ENCODE measurements around the gene MYT1.
"Not testable (repeated sequence)": the region's sequence is repeated elsewhere in the genome, so short reads cannot be mapped to it uniquely, and the experiment has no call there.

Gene MYT1

DNA sequence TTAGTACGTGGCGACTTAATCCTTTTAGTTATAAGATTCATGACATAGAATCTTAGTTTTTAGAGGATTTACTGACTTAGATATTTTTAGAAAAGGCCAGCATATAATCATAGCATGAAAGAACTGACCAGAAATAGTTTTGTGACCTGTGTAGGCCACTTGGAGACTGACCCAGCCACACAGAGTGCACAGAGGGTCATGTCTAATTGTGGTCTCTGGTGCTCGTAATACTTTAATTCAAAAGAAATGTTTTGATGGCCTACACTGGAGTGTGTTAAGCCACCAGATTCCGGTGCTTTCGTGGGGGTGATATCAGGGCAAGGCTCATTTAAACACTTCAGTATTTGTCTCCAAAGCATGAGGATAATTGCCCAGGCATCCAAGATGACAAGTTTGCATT is 102.7 kb downstream of the MYT1 start:
- no peak for DNase-seq (ENCODE audit: low read depth in 2 of 2)

DNA sequence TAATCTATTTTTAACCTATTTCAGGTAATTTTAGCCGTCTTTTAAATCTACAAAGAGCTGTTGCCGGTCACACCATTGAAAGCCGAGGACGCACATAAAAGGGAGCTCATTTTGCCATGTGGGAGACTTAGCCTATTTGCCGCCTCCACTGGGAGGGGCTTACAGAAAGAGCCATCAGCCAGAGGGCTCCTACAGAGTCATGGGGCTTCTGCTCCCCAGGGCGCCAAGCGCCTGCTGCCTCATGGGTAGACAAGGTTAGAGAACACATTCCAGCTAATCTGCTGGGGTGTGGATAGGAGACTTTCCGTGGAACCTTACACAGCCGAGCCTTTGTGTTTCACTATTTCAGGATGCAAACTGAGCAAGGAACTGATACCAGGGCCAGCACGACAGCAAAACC is 103.9 kb downstream of the MYT1 start:
- DNase-seq (ENCODE audit: low read depth in 2 of 2): no peak

DNA sequence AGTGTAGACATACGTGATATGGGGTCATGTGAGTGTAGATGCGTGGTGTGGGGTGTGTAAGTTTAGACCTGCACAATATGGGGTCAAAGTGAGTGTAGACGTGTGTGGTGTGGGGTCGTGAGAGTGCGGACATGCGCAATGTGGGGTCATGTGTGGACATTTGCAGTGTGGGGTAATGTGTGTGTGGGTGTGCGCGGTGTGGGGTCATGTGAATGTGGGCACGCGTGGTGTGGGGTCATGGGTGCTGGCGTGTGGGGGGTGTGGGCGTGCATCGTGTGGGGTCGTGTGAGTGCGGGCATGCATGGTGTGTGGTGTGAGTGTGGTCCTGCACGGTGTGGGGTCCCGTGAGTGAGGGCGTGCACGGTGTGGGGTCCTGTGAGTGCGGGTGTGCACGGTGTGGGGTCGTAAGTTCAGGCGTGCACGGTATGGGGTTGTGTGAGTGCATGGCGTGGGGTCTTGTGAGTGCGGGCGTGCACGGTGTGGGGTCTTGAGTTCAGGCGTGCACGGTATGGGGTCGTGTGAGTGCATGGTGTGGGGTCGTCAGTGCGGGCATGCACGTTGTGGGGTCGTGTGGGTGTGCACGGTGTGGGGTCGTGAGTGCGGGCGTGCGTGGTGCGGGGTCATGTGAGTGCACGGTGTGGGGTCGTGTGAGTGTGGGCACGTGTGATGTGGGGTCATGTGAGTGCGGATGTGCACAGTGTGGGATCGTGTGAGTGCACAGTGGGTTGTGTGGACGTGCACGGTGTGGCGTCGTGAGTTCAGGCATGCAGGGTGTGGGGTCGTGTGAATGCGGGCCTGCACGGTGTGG is 105.6 kb downstream of the MYT1 start:
- DNase-seq (ENCODE audit: low read depth in 2 of 2): no peak

DNA sequence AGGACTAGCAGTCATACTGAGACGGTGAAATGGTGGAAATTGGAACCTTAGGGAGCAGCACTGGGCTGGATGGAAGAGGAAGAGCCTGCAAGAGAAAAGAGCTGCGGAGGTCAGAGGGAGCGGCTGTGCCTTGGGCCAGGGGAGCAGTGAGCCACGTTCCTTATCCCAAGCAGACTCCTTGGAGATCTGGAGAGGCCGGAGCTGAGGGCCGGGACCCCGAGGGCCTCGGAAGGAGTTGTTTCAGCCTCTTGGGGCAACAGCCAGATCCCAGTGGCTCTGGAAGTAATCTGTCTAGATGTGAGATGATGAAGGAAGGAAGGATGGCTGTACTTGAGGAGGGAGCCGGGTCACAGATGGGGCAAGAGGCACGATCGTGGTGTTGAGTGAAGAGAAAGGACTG is 107.4 kb downstream of the MYT1 start:
- DNase-seq (ENCODE audit: low read depth in 2 of 2): no peak

DNA sequence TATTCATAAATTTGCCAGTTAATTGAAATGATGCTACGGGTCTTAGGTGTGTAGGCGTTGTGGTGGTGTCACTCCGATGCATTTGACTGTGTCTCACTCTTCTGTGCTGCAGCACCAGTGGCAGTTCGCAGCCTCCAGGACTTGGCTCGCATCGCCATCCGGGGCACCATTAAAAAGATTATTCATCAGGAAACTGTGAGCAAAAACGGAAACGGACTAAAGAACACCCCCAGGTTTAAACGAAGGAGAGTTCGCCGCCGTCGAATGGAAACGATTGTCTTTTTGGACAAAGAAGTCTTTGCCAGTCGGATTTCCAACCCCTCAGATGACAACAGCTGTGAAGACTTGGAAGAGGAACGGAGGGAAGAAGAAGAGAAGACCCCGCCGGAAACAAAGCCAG is 108.9 kb downstream of the MYT1 start:
- DNase-seq (ENCODE audit: low read depth in 2 of 2): no peak

DNA sequence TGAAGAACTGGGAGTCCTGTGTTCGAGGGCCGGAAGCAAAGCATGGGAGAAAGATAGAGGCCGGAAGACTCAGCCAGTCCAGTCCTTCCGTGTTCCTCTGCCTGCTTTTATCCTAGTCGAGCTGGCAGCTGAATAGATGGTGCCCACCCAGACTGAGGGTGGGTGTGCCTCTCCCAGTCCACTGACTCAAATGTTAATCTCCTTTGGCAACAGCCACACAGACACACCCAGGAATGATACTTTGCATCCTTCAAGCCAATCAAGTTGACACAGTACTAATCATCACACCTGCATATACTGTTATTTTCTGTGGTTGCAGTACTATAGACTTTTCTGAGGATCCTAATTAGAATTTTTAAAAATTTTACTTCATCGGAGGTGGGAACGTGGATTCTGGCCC is 112.6 kb downstream of the MYT1 start:
- no peak for DNase-seq (ENCODE audit: low read depth in 2 of 2)

DNA sequence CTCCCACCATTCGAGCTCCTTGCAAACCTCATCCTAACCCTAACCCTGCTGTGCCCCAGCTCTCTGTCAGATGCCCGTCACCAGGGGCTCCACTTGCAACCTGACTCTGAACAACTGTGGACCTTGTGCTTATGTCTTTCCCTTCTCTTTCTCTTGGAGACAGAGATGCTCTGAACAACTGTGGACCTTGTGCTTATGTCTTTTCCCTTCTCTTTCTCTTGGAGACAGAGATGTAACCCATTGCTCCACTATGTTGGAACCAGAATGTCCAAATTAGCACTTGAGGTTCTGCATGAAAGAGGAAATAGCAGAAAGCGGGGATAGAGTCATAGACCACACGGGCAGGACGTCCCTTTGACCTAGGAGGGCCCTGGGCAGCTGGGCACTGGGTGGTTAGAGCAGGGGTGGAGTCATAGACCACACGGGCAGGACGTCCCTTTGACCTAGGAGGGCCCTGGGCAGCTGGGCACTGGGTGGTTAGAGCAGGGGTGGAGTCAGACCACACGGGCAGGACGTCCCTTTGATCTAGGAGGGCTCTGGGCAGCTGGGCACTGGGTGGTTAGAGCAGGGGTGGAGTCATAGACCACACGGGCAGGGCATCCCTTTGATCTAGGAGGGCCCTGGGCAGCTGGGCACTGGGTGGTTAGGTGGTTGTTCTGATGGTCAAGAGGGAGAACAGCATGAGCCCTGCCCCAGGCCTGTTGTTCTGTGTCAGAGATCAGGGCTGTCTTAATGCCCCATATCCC is 113.5 kb downstream of the MYT1 start:
- DNase-seq (ENCODE audit: low read depth in 2 of 2): no peak

DNA sequence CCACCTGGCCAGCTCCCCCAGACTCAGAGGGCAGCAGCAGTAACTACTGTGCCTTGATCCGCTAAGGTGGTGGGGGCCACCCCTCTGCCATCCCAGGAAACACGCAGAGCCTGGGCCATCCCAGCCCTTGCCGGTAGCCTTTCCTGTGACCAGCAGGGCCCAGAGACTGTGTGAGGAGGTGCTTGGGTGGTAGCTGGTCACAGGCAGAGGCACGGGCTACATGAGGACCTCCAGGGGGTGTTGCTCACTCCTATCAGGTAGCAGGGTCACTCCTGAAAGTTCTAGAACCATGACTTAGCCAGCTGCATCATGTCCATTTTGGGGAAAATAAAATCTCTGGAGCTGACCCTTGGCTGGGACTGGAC is 114.0 kb downstream of the MYT1 start:
- no peak for DNase-seq (ENCODE audit: low read depth in 2 of 2)

DNA sequence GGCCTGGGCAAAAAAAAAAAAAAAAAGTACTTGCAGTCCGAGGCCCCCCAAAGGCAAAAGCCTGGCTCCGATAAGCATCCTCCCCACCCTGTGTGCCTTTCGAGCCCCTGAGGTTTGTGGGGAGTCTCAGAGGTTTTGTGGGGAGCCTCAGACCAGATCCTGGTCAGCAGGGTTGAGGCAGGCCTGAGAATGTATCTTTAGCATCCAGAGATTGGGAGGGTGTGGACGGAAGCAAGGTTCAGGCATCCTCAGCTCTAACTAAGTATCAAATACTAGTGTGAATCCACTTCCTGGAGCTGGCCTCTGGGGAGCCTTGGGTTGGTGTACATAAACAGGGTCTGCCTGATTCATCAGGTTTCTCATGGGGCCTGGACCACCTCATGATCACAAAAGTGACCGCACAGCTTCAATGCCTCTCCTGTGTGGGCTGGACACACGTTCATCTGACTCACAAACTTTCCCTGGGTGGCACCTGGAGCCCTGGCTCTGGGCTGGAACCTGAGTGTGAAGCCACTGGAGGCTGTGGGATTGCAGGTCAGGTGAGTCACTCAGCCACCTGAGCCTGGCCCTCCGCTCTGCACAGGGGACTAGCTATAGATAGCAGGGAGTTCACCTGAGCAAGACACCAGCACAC is 115.7 kb downstream of the MYT1 start:
- DNase-seq (ENCODE audit: low read depth in 2 of 2): no peak

DNA sequence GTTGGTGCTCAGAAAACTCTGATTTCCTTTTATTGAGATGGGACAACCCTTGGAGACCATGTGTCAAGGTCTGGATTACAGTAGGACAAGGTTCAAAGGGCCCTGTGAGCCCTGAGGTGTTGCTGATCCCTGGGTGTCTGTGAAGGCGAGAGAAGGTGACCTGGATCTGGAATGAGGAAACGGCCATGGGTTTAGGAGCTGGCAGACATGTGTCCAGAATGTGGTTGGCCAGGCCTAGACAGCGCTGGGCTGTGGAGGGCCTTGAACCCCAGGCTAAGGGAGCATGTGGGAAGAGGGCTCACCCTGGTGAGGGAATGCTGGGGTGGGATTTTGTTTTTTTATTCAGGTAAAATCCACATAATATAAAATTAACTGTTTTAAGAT is 116.2 kb downstream of the MYT1 start:
- no peak for DNase-seq (ENCODE audit: low read depth in 2 of 2)

DNA sequence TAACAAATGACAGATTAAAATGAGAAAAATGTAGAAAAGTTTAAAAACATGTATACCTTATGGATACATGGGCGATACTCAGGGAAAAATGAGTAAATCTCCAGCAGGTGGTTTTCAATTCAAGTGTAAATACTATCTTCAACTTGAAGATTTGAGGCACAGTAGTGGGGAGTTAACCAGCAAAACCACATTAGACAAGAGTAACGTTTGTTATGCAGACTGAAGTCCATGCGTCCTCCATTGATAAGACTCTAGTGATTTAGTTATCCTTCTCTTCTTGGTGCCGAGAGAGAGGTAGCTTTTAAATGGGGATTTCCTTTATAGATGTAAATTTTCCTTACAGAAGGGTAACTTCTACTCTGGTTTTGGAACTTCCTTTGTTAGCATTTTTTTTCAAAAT is 119.4 kb downstream of the MYT1 start:
- DNase-seq (ENCODE audit: low read depth in 2 of 2): no peak

DNA sequence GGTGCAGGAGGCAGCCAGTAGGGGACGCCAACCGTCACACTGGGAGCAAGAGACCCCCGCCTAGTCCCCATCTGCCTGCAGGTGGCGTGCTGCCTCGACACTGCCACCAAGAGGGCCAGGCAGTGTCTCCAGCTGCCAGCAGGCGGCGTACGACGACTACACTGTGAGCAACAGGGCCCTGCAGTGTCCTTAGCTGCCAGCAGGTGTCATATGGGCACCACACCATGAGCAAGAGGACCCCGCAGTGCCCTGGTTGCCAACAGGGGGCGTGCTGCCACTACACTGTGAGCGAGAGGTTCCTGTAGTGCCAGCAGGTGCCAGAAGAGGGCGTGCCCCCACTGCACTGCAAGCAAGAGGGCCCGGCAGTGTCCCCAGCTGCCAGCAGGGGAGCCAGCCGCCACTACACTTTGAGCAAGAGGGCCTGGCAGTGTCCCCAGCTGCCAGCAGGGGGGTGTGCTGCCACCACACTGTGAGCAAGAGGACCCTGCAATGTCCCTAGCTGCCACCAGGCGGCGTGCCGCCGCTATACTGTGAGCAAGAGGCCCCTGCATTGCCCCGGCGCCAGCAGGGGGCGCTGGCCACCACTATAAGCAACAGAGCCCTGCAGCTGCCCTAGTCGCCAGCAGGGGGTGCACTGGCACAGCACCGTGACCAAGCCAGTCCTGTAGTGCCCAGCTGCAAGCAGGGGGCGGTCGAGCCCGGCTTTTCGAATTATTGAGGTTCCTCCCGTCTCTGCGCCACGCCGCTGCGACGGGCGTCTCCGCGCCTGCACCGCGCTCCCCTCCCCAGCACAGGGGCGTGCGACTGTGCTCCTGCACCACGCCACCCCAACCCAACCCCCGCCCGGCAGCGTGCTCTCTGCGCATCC is 121.6 kb downstream of the MYT1 start:
- peak; percentile 94 to 96 for DNase-seq (ENCODE audit: low read depth in 2 of 2)

DNA sequence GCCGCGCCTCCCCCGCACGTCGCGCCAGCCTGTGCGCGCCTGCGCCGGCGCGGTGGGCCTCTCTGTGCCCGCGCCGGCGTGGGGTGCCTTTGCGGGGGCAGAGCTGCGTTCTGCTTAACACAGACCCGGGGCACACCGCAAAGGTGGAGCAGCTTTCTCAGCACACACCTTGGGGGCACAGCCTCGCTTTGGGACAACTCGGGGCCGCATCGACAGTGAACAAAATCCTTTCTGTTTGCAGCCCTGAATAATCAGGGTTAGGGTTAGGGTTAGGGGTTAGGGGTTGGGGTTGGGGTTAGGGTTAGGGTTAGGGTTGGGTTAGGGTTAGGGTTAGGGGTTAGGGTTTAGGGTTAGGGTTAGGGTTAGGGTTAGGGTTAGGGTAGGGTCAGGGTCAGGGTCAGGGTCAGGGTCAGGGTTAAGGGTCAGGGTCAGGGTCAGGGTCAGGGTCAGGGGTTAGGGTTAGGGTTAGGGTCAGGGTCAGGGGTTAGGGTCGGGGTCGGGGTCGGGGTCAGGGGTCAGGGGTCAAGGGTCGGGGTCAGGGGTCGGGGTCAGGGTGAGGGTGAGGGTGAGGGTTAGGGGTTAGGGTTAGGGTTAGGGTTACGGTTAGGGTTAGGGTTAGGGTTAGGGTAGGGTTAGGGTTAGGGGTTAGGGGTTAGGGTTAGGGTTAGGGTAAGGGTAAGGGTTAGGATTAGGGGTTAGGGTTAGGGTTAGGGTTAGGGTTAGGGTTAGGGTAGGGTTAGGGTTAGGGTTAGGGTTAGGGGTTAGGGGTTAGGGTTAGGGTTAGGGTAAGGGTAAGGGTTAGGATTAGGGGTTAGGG is 122.4 kb downstream of the MYT1 start:
- DNase-seq (ENCODE audit: low read depth in 2 of 2): not testable (repeated sequence)

DNA sequence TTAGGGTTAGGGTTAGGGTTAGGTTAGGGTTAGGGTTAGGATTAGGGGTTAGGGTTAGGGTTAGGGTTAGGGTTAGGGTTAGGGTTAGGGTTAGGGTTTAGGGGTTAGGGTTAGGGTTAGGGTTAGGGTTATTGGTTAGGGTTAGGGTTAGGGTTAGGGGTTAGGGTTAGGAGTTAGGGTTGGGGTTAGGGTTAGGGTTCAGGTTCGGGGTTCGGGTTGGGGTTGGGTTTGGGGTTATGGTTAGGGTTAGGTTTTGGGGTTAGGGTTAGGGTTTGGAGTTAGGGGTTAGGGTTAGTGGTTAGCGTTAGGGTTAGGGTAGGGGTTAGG is 123.0 kb downstream of the MYT1 start:
- not testable (repeated sequence) for DNase-seq (ENCODE audit: low read depth in 2 of 2)

All from stimulated activated CD4-positive, alpha-beta T cell treated with anti-CD3 and anti-CD28 coated beads, Interleukin-15, amount 100 ng/mL, for 48 hours (primary cell).